Panc1 (cell line): Measurements from ENCODE around the gene KRT82. TPM values are rescaled to one million over a fixed set of nuclear protein-coding genes. Genes with fewer than 3 reads are reported as not detected.

Source experiments
- ATAC-seq: fragments of 200-7000 bp; cut with Tn5 transposase; 2 replicates; pipeline ENCODE4 v1.9.1; 2020; ENCODE audit warnings: mild to moderate bottlenecking, moderate library complexity
- BruUV-seq: library from RNA; stranded (reverse); fragments of 400-500 nt; replicated peaks from 2 replicates; lab custom pipeline; 2021; lab: Mats Ljungman, UMichigan
- CTCF ChIA-PET: fragments of 300-600 bp; sonication (Branson Sonifier 250); formaldehyde crosslinking; loops from one replicate; lab custom pipeline; 2022; ENCODE audit warnings: antibody characterized with exemption; lab: Charles Lee
- POLR2A ChIA-PET: fragments of 300-600 bp; sonication (Branson Sonifier 250); formaldehyde crosslinking; loops from one replicate; lab custom pipeline; 2022; ENCODE audit warnings: antibody characterized with exemption; lab: Charles Lee
- DNase-seq: peaks from one replicate; pipeline ENCODE4 v3.0.0-alpha.2; 2010; ENCODE audit warnings: low read depth, low spot score
- H3K27ac ChIP-seq: 2 replicates; pipeline ENCODE4 v1.5.1; 2011; ENCODE audit warnings: mild to moderate bottlenecking, low read length, inconsistent platforms
- H3K27me3 ChIP-seq: fragments of 200-500 bp; sonication (Bioruptor generic); 2 replicates; pipeline ENCODE4 v1.6.0; 2014; ENCODE audit warnings: low read length, inconsistent platforms; ENCODE audit not compliant: control insufficient read depth, insufficient read depth
- H3K36me3 ChIP-seq: fragments of 200-500 bp; sonication (Bioruptor generic); 2 replicates; pipeline ENCODE4 v1.5.1; 2014; ENCODE audit warnings: inconsistent platforms, mild to moderate bottlenecking, low read length, moderate library complexity; ENCODE audit not compliant: control insufficient read depth, insufficient read depth
- H3K4me1 ChIP-seq: 2 replicates; pipeline ENCODE4 v1.5.1; 2011; ENCODE audit warnings: inconsistent platforms, mild to moderate bottlenecking, low read length, moderate library complexity; ENCODE audit not compliant: control insufficient read depth, insufficient read depth
- H3K4me3 ChIP-seq, 2 experiments: 2 replicates each; pipeline ENCODE4 v1.5.1; 2011 to 2012; ENCODE audit warnings: low read depth in 2 of 2, low read length in 2 of 2, mild to moderate bottlenecking in 2 of 2, inconsistent platforms in 1 of 2, moderate library complexity in 1 of 2
- H3K9me3 ChIP-seq: fragments of 200-500 bp; sonication (Bioruptor generic); 2 replicates; pipeline ENCODE4 v1.5.1; 2014; ENCODE audit warnings: low read depth, mild to moderate bottlenecking, inconsistent platforms, low read length, moderate library complexity; ENCODE audit not compliant: control insufficient read depth, insufficient read depth
- POLR2AphosphoS5 ChIP-seq: IDR thresholded peaks from 2 replicates; pipeline ENCODE4 v1.6.1; 2012; ENCODE audit warnings: mild to moderate bottlenecking, low read depth, low read length, moderate library complexity
- REST ChIP-seq, 2 experiments: IDR thresholded peaks; 2 replicates each; pipeline ENCODE4 v1.6.1; 2011 to 2012; ENCODE audit warnings: low read depth in 2 of 2, control low read depth in 1 of 2, low read length in 1 of 2, mild to moderate bottlenecking in 1 of 2, moderate library complexity in 1 of 2; ENCODE audit not compliant: insufficient read depth in 1 of 2
- SIN3A ChIP-seq: IDR thresholded peaks from 2 replicates; pipeline ENCODE4 v1.6.1; 2012; ENCODE audit warnings: low read depth, mild to moderate bottlenecking, low read length, moderate library complexity, borderline replicate concordance; ENCODE audit not compliant: insufficient read depth
- TCF7L2 ChIP-seq: IDR thresholded peaks from 2 replicates; pipeline ENCODE4 v1.6.1; 2011; ENCODE audit warnings: mild to moderate bottlenecking, low read depth, low read length, inconsistent platforms
- in situ Hi-C: cut with HindIII; loops from 2 replicates; pipeline ENCODE4 v1.10.0; 2016; ENCODE audit warnings: low sequenced_read_pairs, low pct_unique_long_range_greater_than_20kb
- intact Hi-C: fragments of 100-400 bp; cut with micrococcal nuclease; formaldehyde crosslinking; loops from one replicate; pipeline ENCODE4 v1.10.0; 2022; ENCODE audit not compliant: unreplicated experiment
- total RNA-seq: library from RNA; stranded (reverse); gene quantifications from one replicate; pipeline ENCODE4 v1.2.1, GENCODE V29; 2021; ENCODE audit not compliant: unreplicated experiment
- TF ChIP-seq, protein P1 (sequence below): fragments of 450-650 bp; IDR thresholded peaks from 2 replicates; pipeline ENCODE4 v1.5.1; 2017; ENCODE audit warnings: mild to moderate bottlenecking

The KRT82 gene
- total RNA-seq, 1 experiment from 2014 or later, result not detected

DNA sequence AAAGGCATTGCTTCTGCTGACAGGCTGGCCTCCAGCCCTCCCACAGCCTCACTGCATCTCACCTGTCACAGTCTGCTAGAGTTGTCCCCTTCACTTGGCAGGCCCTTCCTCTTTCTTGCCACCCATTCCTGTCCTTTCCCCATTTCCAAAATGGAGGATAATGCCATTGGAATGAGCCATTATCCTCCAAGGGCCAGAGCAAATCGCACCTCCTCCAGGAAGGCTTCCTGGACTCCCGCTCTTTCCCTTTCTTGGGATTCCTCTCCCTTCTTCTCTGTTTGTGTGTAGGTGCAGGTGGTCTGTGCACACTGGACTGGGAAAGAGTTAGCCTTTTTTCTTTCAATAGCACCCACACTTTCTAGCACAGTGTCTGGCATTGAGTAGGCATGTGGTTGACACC lies 3.8 kb downstream of the KRT82 start:
- ATAC-seq (no peak), DNase-seq (no peak)
- H3K9me3 ChIP-seq, result no peaks in the 10 kb centered on the region
- ChIA-PET POLR2A (no interaction called here), CTCF (no interaction called here)
- no peak overlapping the region for H3K27ac ChIP-seq
- H3K36me3 ChIP-seq, result no peaks in the 10 kb centered on the region
- no peaks in the 10 kb centered on the region for H3K4me1 ChIP-seq
- H3K4me3 ChIP-seq, result no peak overlapping the region
- TF ChIP-seq POLR2AphosphoS5, result no peak
- TF ChIP-seq REST (IDR thresholded peaks at IDR 0.05; ENCODE audit: insufficient read depth in 1 of 2, low read depth in 2 of 2, low read length in 1 of 2), result no peak
- no peak for TF ChIP-seq TCF7L2
- TF ChIP-seq, protein P1, sequence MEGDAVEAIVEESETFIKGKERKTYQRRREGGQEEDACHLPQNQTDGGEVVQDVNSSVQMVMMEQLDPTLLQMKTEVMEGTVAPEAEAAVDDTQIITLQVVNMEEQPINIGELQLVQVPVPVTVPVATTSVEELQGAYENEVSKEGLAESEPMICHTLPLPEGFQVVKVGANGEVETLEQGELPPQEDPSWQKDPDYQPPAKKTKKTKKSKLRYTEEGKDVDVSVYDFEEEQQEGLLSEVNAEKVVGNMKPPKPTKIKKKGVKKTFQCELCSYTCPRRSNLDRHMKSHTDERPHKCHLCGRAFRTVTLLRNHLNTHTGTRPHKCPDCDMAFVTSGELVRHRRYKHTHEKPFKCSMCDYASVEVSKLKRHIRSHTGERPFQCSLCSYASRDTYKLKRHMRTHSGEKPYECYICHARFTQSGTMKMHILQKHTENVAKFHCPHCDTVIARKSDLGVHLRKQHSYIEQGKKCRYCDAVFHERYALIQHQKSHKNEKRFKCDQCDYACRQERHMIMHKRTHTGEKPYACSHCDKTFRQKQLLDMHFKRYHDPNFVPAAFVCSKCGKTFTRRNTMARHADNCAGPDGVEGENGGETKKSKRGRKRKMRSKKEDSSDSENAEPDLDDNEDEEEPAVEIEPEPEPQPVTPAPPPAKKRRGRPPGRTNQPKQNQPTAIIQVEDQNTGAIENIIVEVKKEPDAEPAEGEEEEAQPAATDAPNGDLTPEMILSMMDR, result no peak
- no peak for TF ChIP-seq SIN3A
- no TSS peak for BruUV-seq
- intact Hi-C loops, result no loop called here
- in situ Hi-C loops, result no loop called here
- no peaks in the 10 kb centered on the region for H3K27me3 ChIP-seq

GRCh38 chr12:52401926-52402325 lies 4.2 kb downstream of the KRT82 start:
- H3K27me3 ChIP-seq, result 0 out of 2 replicates have a peak, but pooled peaks cover 1% of the 10 kb centered on the region
- ChIA-PET CTCF (interaction anchor here (0.5 kb wide), 1 partner anchor 33 kb away, joined by 3 read pairs; no protein-coding TSS in a partner anchor), POLR2A (no interaction called here)
- intact Hi-C loops (no loop called here), in situ Hi-C loops (no loop called here)
- no peak overlapping the region for H3K4me3 ChIP-seq
- ATAC-seq (no peak), DNase-seq (no peak)
- H3K9me3 ChIP-seq, result no peaks in the 10 kb centered on the region
- no peak overlapping the region for H3K27ac ChIP-seq
- TF ChIP-seq, protein P1, result no peak
- TF ChIP-seq REST (IDR thresholded peaks at IDR 0.05; ENCODE audit: insufficient read depth in 1 of 2, low read depth in 2 of 2, low read length in 1 of 2) (no peak), POLR2AphosphoS5 (no peak), TCF7L2 (no peak), SIN3A (no peak)
- no peaks in the 10 kb centered on the region for H3K4me1 ChIP-seq
- no TSS peak for BruUV-seq
- H3K36me3 ChIP-seq, result no peaks in the 10 kb centered on the region
